T-helper 2 cell treated with Interferon-gamma antibody and Interleukin-4, amounts not matched to agents 5 μg/mL and 100 μg/mL, for 36 hours (primary cell): Measurements from ENCODE around the gene NPB.

Experiments
- DNase-seq: peaks from one replicate; pipeline ENCODE4 v3.0.0; 2021; ENCODE audit warnings: low spot score
- H3K27ac Mint-ChIP-seq: one replicate; pipeline ENCODE4 v1.8.0; 2021; ENCODE audit warnings: mild to moderate bottlenecking, mixed read lengths
- H3K27me3 Mint-ChIP-seq: one replicate; pipeline ENCODE4 v1.8.0; 2021; ENCODE audit warnings: low read depth, mixed read lengths
- H3K36me3 Mint-ChIP-seq: one replicate; pipeline ENCODE4 v1.8.0; 2021; ENCODE audit warnings: low read depth, mixed read lengths
- H3K4me1 Mint-ChIP-seq: one replicate; pipeline ENCODE4 v1.8.0; 2021; ENCODE audit warnings: low read depth, mixed read lengths
- H3K4me3 Mint-ChIP-seq: one replicate; pipeline ENCODE4 v1.8.0; 2022; ENCODE audit warnings: mild to moderate bottlenecking, moderate library complexity, mixed read lengths
- H3K9me3 Mint-ChIP-seq: one replicate; pipeline ENCODE4 v1.8.0; 2021; ENCODE audit warnings: mixed read lengths

Gene NPB

GRCh38 chr17:81918832-81919545 lies 17.0 kb downstream of the NPB start:
- H3K36me3 Mint-ChIP-seq: peaks cover 29% of the 10 kb centered on the region
- DNase-seq: no peak
- peaks cover 27% of the 10 kb centered on the region for H3K4me1 Mint-ChIP-seq
- H3K4me3 Mint-ChIP-seq: peak overlapping the region; percentile 87
- H3K9me3 Mint-ChIP-seq: no peaks in the 10 kb centered on the region
- H3K27me3 Mint-ChIP-seq: no peaks in the 10 kb centered on the region
- peak overlapping the region; percentile 67 for H3K27ac Mint-ChIP-seq

GRCh38 chr17:81920612-81921536 lies 18.8 kb downstream of the NPB start:
- H3K36me3 Mint-ChIP-seq: peaks cover 19% of the 10 kb centered on the region
- no peak overlapping the region for H3K4me3 Mint-ChIP-seq
- H3K9me3 Mint-ChIP-seq: no peaks in the 10 kb centered on the region
- DNase-seq: no peak
- peaks cover 35% of the 10 kb centered on the region for H3K4me1 Mint-ChIP-seq
- no peak overlapping the region for H3K27ac Mint-ChIP-seq
- no peaks in the 10 kb centered on the region for H3K27me3 Mint-ChIP-seq

GRCh38 chr17:81921537-81921862 lies 19.5 kb downstream of the NPB start:
- Mint-ChIP-seq H3K27me3 (no peaks in the 10 kb centered on the region), H3K4me1 (peaks cover 38% of the 10 kb centered on the region), H3K27ac (no peak overlapping the region), H3K36me3 (peaks cover 19% of the 10 kb centered on the region), H3K4me3 (no peak overlapping the region), H3K9me3 (no peaks in the 10 kb centered on the region)
- DNase-seq: no peak

GRCh38 chr17:81921996-81922565 lies 20.0 kb downstream of the NPB start:
- Mint-ChIP-seq H3K4me3 (no peak overlapping the region), H3K27ac (peak overlapping the region; percentile 26), H3K4me1 (peaks cover 34% of the 10 kb centered on the region), H3K27me3 (no peaks in the 10 kb centered on the region), H3K36me3 (peaks cover 15% of the 10 kb centered on the region), H3K9me3 (no peaks in the 10 kb centered on the region)
- no peak for DNase-seq

- no peaks in the 10 kb centered on the region for H3K27me3 Mint-ChIP-seq
- H3K27ac Mint-ChIP-seq: no peak overlapping the region
- peaks cover 31% of the 10 kb centered on the region for H3K4me1 Mint-ChIP-seq
- H3K9me3 Mint-ChIP-seq: no peaks in the 10 kb centered on the region
- H3K36me3 Mint-ChIP-seq: peaks cover 12% of the 10 kb centered on the region
- no peak overlapping the region for H3K4me3 Mint-ChIP-seq
- no peak for DNase-seq
These were observed 20.7 kb downstream of the NPB start for GRCh38 chr17:81922566-81923301.

GRCh38 chr17:81923302-81924260 lies 21.5 kb downstream of the NPB start:
- Mint-ChIP-seq H3K27ac (peak overlapping the region; percentile 77), H3K27me3 (no peaks in the 10 kb centered on the region), H3K36me3 (peaks cover 12% of the 10 kb centered on the region), H3K9me3 (no peaks in the 10 kb centered on the region), H3K4me1 (peaks cover 27% of the 10 kb centered on the region), H3K4me3 (peak overlapping the region; percentile 9)
- DNase-seq: no peak

- H3K4me1 Mint-ChIP-seq: peaks cover 17% of the 10 kb centered on the region
- DNase-seq: no peak
- H3K36me3 Mint-ChIP-seq: peaks cover 8% of the 10 kb centered on the region
- H3K27me3 Mint-ChIP-seq: peaks cover 3% of the 10 kb centered on the region
- peak overlapping the region; percentile 87 for H3K27ac Mint-ChIP-seq
- no peaks in the 10 kb centered on the region for H3K9me3 Mint-ChIP-seq
- H3K4me3 Mint-ChIP-seq: peak overlapping the region; percentile 66
These were observed 22.8 kb downstream of the NPB start for GRCh38 chr17:81924557-81925532.

- H3K4me1 Mint-ChIP-seq: peaks cover 15% of the 10 kb centered on the region
These were observed 23.9 kb downstream of the NPB start for GRCh38 chr17:81925860-81926450.

GRCh38 chr17:81926451-81927151 lies 24.6 kb downstream of the NPB start:
- Mint-ChIP-seq H3K9me3 (no peaks in the 10 kb centered on the region), H3K4me1 (peaks cover 15% of the 10 kb centered on the region)

More at GRCh38 chr17:81925860-81926450, 23.9 kb downstream of the NPB start:
- no peaks in the 10 kb centered on the region for H3K9me3 Mint-ChIP-seq
- peak overlapping the region; percentile 87 for H3K27ac Mint-ChIP-seq
- H3K36me3 Mint-ChIP-seq: peaks cover 8% of the 10 kb centered on the region
- no peak for DNase-seq
- H3K4me3 Mint-ChIP-seq: peak overlapping the region; percentile 94
- H3K27me3 Mint-ChIP-seq: peaks cover 3% of the 10 kb centered on the region

GRCh38 chr17:81927152-81927652 lies 25.2 kb downstream of the NPB start:
- peak; percentile 36 for DNase-seq
- peaks cover 15% of the 10 kb centered on the region for H3K4me1 Mint-ChIP-seq
- H3K9me3 Mint-ChIP-seq: no peaks in the 10 kb centered on the region
- peaks cover 3% of the 10 kb centered on the region for H3K27me3 Mint-ChIP-seq
- peaks cover 3% of the 10 kb centered on the region for H3K36me3 Mint-ChIP-seq
- peak overlapping the region; percentile 79 for H3K27ac Mint-ChIP-seq
- H3K4me3 Mint-ChIP-seq: peak overlapping the region; percentile 57

More at GRCh38 chr17:81926451-81927151, 24.6 kb downstream of the NPB start:
- peaks cover 5% of the 10 kb centered on the region for H3K36me3 Mint-ChIP-seq
- peaks cover 3% of the 10 kb centered on the region for H3K27me3 Mint-ChIP-seq
- peak; percentile 63 for DNase-seq
- peak overlapping the region; percentile 87 for H3K27ac Mint-ChIP-seq
- H3K4me3 Mint-ChIP-seq: peak overlapping the region; percentile 94
